ENCODE results near the gene PFN1.
A peak's percentile ranks its signal among the peaks of the same experiment; 100 is the strongest.

The PFN1 gene

DNA sequence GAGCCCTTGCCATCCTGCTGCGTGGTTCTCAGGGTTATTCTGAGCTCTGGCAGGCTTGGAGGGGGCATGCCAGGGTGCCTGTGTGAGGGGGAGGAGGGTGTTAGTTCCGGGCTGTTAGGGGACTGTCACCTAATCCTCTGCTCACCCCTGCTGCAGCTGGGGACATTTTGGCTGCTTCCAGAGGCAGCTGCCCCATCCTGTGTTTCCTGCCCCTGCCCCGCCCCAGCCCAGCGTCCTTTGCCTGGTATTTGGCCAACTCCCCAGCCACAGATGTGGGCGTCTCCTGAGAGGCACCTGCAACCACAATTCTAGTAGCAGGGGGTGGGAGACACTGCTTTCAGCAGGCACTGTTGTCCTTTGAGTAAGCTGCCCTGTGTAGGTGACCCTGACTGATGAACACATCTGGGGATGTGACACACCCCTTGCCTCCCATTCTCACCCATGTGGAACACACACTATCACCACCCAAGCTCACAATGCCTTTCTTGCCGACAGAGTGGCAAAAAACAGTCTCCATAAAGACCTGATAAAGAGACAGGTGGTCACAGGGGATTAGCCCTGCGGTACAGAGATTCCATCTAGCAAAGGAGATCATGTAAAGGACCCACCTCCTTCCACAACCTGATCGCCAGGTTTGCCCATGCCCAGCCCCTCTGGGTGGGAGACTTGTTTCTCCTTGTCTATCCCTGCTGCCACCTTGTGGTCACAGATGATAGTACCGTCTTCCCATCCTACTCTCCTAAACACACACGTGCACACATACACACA lies 45.1 kb downstream of the PFN1 start, which contains the start of gene CHRNE:
CHRNE (minus strand) TSS at position 48 of the 768 bp plus-strand sequence; CDS start at position 13, 35 bp downstream.
- H3K4me1 Mint-ChIP-seq = peaks cover 15% of the 10 kb centered on the region

GRCh38 chr17:4902540-4902939 lies 45.8 kb downstream of the PFN1 start:
- Mint-ChIP-seq H3K36me3 (ENCODE audit: low read depth) (peaks cover 6% of the 10 kb centered on the region), H3K27me3 (ENCODE audit: low read depth) (no peaks in the 10 kb centered on the region), H3K4me1 (peaks cover 15% of the 10 kb centered on the region), H3K27ac (peak overlapping the region in 2 of 3 experiments; percentile 10 to 41), H3K9me3 (no peaks in the 10 kb centered on the region), H3K4me3 (no peak overlapping the region)
- TF ChIP-seq, protein P1, sequence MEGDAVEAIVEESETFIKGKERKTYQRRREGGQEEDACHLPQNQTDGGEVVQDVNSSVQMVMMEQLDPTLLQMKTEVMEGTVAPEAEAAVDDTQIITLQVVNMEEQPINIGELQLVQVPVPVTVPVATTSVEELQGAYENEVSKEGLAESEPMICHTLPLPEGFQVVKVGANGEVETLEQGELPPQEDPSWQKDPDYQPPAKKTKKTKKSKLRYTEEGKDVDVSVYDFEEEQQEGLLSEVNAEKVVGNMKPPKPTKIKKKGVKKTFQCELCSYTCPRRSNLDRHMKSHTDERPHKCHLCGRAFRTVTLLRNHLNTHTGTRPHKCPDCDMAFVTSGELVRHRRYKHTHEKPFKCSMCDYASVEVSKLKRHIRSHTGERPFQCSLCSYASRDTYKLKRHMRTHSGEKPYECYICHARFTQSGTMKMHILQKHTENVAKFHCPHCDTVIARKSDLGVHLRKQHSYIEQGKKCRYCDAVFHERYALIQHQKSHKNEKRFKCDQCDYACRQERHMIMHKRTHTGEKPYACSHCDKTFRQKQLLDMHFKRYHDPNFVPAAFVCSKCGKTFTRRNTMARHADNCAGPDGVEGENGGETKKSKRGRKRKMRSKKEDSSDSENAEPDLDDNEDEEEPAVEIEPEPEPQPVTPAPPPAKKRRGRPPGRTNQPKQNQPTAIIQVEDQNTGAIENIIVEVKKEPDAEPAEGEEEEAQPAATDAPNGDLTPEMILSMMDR (IDR thresholded peaks at IDR 0.05; ENCODE audit: unreplicated experiment in 3 of 3) = no peak

More for the DNA sequence above, 45.1 kb downstream of the PFN1 start, which contains the start of gene CHRNE:
- H3K4me3 Mint-ChIP-seq = peak within 1 kb of the TSS in 1 of 3 experiments; percentile 20
- H3K36me3 Mint-ChIP-seq (ENCODE audit: low read depth) = peaks cover 6% of the 10 kb centered on the region
- H3K27ac Mint-ChIP-seq = peak within 1 kb of the TSS; percentile 10 to 41 (median 12)
- no peaks in the 10 kb centered on the region for H3K27me3 Mint-ChIP-seq (ENCODE audit: low read depth)
- H3K9me3 Mint-ChIP-seq = no peaks in the 10 kb centered on the region
- TF ChIP-seq, protein P1 (IDR thresholded peaks at IDR 0.05; ENCODE audit: unreplicated experiment in 3 of 3) = peak; percentile 74 to 80 (median 75)

DNA sequence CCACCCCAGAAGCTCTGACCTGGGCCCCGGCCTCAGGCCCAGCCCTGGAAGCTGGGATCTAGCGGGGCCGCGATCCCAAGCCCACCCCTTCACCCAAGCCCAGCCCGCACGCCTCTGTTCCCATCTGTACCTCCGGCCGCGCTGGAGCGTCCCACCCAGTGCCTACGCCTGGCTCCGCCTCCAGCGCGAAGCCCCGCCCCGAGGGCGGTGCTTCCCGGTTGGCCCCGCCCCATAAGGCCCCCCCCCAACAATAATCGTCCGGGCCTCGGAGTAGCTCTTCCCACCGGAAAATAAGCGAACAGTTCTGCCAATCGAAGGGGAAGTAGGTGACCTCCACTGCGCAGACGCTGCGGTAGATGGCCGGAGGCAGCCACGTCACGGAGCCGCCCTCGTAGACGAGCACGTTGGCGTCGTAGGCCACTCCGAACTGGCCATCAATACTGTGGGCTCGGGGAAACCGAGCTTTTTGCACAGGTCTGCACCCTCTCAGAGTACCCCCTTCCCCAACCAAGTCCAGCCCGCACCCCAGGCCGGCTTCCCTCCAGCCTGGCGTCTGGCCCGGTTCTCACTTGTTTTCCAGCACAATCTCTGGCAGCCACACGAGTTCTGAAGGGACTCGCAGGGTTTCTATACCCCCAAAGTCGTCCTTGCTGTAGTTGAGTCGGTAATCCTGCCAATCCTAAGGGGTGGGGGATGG lies 46.5 kb downstream of the PFN1 start:
- H3K4me3 Mint-ChIP-seq = no peak overlapping the region
- peaks cover 6% of the 10 kb centered on the region for H3K36me3 Mint-ChIP-seq (ENCODE audit: low read depth)
- TF ChIP-seq, protein P1 (IDR thresholded peaks at IDR 0.05; ENCODE audit: unreplicated experiment in 3 of 3) = no peak
- H3K27ac Mint-ChIP-seq = peak overlapping the region in 2 of 3 experiments; percentile 10 to 41
- peaks cover 15% of the 10 kb centered on the region for H3K4me1 Mint-ChIP-seq
- no peaks in the 10 kb centered on the region for H3K9me3 Mint-ChIP-seq
- no peaks in the 10 kb centered on the region for H3K27me3 Mint-ChIP-seq (ENCODE audit: low read depth)

- Mint-ChIP-seq H3K36me3 (ENCODE audit: low read depth) (peaks cover 7% of the 10 kb centered on the region), H3K4me3 (no peak overlapping the region), H3K9me3 (no peaks in the 10 kb centered on the region), H3K27ac (no peak overlapping the region), H3K4me1 (peaks cover 15% of the 10 kb centered on the region), H3K27me3 (ENCODE audit: low read depth) (no peaks in the 10 kb centered on the region)
- TF ChIP-seq, protein P1 (IDR thresholded peaks at IDR 0.05; ENCODE audit: unreplicated experiment in 3 of 3) = no peak
Measured at GRCh38 chr17:4901108-4901647, 47.2 kb downstream of the PFN1 start.

- TF ChIP-seq, protein P1 (IDR thresholded peaks at IDR 0.05; ENCODE audit: unreplicated experiment in 3 of 3) = no peak
- Mint-ChIP-seq H3K4me1 (peaks cover 15% of the 10 kb centered on the region), H3K4me3 (no peak overlapping the region), H3K9me3 (no peaks in the 10 kb centered on the region), H3K36me3 (ENCODE audit: low read depth) (peaks cover 13% of the 10 kb centered on the region), H3K27me3 (ENCODE audit: low read depth) (no peaks in the 10 kb centered on the region), H3K27ac (no peak overlapping the region)
Measured at GRCh38 chr17:4900231-4901107, 47.9 kb downstream of the PFN1 start.

All from nephron (organoid).